NK-92 (cell line): Measurements from ENCODE around the gene GCNT2.
"Not testable (repeated sequence)": the region's sequence is repeated elsewhere in the genome, so short reads cannot be mapped to it uniquely, and the experiment has no call there.

ENCODE experiments used
- DNase-seq: peaks from one replicate; lab custom pipeline; 2025; ENCODE audit not compliant: unreplicated experiment; lab: John Stamatoyannopoulos, UW

GCNT2 gene

DNA sequence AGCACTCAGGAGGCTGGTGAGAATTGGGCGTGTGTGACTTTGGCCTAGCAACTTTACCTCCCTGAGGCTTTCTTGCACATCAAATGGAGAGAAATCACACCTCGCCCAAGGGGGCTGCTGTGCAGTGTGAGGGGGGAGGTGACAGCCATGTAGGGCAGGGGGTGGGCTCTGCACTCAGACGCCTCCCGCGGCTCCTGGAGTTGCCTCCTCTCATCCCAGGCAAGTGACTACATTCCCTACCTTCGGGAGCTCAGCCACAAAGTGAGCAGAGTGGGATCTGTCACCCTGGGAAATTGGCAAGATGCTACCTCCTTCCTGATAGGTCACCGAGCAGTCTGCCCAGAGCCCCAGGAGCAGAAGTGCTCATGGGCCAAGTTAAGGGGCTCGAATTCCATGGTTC is 56.0 kb downstream of the GCNT2 start:
- no peak for DNase-seq

DNA sequence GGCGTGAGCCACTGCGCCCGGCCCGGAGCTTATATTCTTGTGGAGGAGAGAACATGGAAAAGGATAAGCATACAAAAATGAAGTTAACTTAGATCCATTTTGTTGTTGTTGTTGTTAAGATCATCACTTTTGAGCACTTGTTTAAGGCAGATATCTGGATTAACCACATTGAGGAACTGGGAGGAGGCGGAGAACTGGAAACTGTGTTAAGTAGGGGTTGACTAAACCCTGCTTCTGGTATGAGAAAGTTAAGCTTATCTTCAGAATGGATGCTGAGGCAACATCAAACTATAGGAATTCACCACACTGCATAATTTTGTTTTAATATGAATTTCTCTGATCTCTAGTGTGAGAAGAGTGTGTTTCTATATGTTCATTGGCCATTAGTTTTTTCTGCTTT is 57.6 kb downstream of the GCNT2 start:
- no peak for DNase-seq

DNA sequence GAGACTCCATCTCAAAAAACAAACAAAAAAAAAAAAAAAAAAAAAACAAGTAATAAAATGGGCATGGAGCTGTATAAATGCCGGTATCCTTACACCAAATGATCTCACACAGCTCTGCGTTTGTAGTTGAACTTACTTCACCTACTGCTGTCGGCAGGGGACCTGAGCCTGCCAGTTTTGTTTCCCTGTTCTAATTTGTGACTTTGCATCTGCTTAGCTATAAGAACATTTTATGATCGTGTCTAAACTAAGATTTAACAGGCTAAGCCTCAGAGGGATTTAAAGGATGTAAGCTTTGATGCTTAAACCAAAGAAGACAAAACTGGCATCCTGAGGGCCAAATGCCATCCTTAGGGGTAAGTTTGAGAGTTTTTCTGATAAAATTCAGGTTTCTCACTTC is 58.7 kb downstream of the GCNT2 start:
- no peak for DNase-seq

DNA sequence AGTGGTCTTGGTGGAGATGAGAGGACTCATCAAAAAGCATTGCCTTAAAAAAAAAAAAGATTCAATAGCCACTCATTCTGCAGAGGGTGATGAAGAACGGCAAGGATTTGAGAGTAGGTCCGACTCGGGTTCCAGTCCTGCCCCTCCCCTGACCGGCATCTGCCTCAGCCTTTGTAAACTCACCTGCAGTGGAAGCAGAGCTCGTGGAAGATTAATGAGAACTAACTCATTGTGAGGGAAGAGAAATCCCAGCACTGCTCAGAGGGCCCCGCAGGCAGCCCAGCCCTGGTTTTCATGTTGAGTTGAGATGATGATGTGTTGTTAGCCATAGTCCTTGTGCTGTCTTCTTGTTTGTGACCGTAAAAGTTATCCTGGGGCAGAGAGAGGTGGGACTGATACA is 59.4 kb downstream of the GCNT2 start:
- no peak for DNase-seq

DNA sequence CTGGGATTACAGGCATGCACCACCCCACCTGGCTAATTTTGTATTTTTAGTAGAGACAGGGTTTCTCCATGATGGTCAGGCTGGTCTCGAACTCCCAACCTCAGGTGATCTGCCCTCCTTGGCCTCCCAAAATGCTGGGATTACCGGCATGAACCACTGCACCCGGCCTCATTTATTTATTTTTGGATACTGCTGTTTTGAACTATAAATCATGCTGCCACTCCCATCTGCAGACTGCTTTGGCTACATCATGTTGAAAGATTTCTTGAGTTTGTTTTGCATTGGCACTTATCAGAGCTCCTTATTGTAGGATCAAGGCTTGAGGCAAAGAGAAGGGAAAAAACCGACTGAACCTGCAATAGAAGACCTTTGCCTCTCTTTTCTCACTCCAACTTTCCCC is 60.3 kb downstream of the GCNT2 start:
- DNase-seq = not testable (repeated sequence)

DNA sequence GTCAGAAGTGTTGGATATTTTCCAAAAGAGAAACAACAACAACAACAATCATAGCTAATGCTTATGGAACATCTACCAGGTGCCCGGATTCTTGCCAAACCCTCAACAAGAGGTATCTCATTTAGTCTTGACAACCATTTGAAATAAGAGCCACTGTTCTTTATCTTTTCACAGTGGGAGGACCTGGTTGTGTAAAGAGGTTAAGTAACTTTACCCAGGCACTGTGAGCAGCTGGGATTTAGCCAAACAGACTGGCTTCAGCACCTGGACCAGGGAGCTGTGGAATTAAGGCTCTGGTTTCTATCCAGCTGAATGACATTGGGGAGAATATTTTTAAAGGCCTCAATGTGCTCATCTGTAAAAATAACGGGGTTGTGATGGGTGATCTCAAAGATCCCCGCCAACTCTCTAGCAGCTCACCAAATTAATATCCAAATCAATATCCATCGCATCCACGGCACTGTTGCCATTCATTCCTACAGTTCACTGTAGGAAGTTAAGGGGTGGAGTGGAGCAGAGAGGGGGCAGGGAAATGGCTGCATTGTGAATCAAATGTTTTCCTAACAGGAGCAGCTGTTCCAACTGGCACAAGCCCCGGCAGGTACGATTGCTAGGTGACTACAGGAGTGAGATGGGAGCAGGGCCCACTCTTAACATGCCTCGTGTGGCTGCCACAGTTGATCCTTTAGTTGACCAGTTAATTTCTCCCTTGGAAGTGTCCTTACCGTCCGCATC is 61.8 kb downstream of the GCNT2 start:
- no peak for DNase-seq

DNA sequence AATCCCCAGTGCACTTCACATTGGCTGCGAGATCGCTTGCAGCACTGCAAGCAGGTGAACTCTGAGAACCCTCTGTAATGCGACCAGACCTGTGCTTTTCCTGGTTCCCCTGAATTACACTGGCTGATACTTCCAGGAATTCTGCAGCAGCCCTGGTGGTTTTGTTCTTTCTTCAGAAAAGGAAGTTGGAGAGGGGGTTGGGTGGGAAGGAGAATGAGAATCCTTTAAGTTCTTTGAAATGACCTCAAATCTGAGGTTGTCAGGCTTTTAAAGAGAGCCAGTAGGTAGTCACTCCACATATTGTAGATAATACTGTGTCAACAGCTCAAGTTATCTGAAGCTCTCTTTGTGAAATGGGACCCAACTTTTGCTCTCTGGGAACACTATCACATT is 62.4 kb downstream of the GCNT2 start:
- DNase-seq = no peak

DNA sequence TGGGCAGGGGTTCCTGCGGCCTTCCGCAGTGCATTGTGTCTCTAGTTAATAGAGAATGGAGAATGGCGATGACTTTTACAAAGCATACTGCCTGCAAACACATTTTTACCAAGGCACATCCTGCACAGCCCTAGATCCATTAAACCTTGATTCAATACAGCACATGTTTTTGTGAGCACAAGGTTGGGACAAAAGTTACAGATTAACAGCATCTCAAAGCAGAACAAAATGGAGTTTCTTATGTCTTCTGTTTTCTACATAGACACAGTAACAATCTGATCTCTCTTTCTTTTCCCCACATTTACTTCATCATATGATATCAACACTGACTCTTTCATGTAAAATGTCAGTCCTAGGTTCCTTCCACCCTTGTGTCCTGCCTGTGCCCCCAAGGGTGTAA is 63.5 kb downstream of the GCNT2 start:
- DNase-seq = no peak

DNA sequence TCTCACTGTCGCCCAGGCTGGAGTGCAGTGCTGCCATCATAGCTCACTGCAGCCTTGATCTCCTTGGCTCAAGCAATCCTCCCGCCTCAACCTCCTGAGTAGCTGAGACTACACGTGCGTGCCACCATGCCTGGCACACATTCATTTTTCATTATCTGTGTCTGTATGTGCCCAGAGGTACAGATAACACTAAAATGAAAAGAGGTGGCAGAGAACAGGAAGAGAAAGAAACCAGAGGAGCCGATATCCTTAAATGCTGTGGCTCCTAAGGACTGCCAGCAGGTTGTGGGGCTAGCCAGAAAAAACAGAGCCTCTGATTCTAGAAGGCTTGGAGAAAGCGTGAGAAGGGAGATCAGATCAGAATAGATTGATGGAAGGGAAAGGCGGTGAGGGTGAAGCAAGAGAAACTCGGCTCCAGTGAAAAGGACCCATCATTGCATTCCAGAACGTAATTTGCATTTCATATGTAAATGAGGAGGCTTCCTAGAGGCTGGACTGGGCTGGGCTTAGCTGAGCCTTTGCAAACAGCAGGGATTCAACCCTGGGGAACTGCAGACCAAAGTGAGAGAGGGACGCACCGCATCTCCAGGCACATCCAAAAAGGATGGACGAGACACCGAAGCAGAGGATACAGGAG is 64.2 kb downstream of the GCNT2 start:
- DNase-seq = no peak

DNA sequence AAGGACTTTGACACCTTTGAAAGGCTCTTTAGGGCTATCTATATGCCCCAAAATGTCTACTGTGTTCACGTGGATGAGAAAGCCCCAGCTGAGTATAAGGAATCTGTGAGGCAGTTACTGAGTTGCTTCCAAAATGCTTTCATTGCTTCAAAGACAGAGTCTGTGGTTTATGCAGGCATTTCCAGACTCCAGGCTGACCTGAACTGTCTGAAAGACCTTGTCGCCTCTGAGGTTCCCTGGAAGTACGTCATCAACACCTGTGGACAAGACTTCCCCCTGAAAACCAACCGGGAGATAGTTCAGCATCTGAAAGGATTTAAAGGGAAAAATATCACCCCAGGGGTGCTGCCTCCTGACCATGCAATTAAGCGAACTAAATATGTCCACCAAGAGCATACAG is 65.2 kb downstream of the GCNT2 start:
- DNase-seq = no peak

DNA sequence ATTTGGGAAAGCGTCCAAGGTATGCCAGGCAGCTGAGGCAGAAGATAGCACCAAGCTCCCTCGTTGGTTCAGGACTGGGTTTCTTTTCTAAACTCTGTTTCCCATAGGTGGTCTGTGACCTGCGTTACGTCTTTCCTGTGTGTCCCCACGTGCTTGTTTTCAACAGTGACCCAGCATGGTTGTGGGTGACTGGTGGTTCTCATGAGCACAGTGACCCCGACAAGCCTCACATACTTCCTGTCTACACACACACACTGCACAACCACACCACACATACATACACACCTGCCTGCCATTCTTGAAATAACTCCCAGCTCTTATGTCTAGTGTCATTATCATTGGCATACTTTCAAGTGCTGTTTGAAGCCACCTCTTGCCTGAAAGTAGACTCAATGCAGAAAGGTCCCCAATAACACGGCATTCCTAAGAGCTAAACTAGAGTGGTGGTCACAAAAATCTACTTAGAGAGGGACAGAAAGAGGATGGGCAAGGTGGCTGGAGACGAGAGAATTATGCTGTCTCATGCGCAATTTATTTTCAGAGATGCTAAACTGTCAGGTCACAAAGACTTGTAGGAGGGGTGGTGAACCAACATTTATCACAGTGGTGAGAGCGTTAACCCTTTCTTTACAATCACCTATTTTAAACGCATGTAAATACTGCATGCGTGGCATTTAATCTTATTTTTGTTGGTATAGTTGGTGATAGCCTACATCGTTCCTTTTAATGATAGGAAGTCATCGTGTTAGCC is 66.7 kb downstream of the GCNT2 start:
- no peak for DNase-seq

DNA sequence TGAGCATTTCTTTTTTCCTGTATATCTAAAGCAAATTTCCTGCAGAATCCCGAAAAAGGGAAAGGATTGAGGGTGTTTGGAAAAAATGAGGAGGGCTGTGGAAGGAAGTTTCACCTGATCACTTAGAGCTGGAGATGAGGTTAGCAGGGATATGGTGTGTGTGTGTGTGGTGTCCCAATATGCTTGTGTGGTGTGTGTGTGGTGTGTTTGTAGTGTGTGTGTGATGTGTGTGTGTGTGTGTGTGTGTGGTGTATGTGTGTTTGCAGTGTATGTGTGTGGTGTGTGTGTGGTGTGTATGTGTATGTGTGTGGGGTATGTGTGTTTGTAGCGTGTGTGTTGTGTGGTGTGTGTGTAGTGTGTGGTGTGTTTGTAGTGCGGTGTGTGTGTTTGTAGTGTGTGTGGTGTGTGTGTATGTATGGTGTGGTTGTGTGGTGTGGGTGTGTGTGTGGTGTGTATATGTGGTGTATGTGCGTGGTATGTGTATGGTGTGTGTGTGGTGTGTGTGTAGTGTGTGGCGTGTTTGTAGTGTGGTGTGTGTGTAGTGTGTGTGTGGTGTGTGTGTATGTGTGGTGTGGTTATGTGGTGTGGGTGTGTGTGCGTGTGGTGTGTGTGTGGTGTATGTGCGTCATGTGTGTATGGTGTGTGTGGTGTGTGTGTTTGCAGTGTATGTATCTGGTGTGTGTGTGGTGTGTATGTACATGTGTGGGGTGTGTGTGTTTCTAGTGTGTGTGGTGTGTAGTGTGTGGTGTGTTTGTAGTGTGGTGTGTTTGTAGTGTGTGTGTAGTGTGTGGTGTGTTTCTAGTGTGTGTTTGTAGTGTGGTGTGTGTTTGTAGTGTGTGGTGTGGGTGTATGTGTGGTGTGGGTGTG is 67.6 kb downstream of the GCNT2 start:
- DNase-seq = no peak

DNA sequence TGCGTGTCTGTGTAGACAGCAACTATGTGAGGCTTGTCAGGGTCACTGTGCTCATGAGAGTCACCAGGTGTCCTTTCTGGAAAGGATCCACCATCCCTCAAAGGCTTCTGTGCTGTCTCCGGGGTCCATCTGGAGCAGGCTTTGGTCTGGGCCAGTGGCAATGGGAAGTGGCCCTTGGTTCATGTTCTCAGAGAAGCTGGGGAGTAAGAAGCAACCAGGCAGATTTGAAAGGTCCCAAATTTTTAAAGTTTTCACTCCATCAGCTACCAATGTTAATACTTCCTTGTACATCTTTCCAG is 68.2 kb downstream of the GCNT2 start:
- DNase-seq = no peak

DNA sequence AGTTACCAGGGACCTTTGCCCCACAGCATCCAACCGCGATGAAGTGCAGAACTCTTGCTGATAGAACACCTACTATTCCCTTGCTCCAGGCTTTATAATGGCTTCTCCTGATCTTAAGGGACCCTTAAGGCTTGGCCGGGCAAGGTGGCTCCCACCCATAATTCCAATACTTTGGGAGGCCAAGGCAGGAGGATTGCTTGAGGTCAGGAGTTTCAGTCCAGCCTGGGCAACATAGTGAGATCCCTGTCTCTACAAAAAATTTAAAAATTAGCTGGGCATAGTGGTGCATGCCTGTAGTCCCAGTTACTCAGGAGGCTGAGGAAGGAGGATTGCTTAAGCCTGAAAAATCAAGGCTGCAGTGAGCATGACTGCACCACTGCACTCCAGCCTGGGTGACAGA is 68.8 kb downstream of the GCNT2 start:
- no peak for DNase-seq

DNA sequence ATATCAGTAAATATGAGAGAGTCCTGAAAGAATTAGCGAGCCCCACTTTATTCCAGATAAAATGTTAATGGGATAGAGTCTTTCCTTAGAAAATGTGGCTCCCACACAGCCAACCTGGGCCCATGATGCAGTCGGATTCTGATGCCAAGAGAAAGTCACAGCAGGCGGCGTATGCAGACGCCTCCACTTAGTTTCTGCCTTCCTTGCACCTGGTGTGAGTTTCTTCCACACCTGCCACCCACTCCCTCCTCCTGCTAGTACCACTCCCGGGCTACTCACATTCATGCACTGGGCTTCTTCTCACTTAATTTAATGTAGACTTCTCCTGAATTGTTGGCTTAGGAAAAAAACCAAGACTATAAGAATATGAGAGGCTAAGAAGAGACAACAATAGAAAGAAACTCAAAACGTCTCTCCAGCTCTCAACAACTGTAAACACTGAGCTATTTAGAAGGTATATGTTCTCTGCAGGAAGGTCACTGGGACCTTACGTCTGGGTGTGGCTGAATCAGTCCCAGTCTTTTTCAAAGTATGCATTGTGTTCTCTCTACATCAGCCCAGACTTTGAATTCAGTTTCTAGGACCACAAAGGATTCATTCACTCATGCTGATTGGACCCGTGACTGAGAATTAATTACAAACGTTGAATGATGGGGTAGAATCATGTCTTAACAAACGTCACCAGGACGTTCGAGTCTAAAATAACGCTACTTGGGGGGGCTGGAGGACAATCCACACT is 70.4 kb downstream of the GCNT2 start:
- DNase-seq = no peak

DNA sequence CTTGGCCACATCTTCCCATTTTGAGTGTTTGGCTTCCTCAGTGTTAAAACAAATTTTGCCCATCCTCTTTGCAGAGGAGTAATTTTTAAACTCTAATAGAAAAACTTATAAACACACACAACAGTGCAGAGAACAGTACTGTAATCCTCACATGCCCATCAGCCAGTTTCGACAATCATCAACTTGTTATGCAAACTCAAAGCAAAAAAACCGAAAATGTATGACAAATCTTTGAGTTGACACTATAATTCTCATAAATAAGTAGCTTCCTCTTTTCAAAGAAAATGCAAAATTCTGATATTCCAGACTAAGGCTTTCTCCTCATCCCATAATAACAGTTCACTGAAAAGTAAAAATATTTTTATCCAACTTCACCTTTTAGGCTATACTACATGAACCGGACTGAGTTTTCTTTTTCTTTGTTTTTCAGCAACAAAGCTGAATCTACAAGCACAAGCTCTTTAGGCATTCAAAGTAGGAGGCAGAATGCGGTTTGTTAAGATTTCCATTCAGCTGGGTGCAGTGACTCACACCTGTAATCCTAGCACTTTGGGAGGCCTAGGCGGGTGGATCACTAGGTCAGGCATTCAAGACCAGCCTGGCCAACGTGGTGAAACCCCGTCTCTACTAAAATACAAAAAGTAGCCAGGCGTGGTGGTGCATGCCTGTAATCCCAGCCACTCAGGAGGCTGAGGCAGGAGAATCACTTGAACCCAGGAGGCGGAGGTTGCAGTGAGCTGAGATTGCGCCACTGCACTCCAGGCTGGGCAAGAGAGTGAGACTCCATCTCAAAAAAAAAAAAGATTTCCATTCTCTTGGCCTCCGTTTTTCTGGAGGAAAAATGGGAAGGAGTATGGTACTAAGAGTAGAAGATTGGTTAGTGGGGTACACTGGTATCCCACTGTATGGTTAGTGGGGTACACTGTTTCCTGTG is 74.8 kb downstream of the GCNT2 start:
- DNase-seq = no peak

DNA sequence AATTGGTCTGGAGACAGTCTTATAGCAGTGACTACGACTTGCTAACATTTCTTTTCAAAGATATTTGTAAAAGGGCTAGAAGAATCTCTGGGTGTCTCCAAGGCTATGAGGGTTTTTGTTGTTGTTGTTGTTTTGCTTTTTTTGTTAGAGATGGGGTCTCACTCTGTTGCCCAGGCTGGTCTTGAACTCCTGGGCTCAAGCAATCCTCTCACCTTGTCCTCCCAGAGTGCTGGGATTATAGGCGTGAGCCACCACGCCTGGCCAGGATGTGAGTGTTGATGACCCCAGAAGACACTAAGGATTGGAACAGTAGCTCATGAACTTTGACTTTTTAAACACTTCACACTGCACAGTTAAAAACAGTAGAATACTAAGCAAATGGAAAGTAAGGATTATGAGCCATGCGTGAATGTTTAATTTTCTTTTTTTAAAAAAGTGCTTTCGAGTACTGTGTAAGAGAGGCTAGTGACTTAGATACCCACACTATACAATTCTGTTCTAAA is 76.4 kb downstream of the GCNT2 start:
- no peak for DNase-seq

DNA sequence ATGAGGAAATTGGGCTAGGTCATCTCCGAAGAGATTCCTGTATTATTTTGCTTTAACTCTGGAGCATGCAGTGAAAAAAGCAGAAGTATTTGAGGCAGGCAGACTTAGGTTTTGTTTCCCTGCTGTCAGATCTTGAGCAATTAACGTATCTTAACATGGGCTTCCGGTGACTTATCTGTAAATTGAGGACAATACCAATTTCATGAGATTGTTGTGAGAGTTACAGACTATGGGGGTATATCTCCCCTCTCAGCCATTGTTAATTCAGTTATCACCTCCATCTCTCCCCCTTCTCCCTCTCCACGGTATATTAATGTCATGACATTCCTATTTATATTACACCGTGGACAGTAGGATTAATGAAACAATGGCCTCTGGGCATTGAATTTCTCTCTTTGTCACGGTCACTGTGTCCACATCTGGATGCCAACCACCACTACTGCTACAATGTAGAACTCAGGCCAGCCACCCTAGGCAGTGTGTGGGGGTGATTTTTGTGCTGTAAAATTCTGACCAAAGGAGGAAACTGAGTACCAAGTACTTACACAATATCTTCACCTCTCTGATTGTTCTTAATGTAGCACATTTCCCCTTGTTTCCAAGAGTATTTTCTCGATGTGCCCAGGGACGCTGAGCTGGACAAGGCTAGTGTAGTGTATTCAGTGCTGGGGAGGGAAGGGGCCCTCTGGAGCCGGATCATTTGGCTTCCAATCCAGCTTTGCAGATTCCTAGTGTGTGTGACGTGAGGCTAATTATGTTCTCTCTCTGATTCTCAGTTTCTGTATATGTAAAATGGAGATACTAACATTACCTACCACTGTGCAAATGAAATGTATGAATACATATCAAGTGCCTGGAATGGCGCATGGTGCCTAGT is 77.2 kb downstream of the GCNT2 start:
- DNase-seq = no peak

DNA sequence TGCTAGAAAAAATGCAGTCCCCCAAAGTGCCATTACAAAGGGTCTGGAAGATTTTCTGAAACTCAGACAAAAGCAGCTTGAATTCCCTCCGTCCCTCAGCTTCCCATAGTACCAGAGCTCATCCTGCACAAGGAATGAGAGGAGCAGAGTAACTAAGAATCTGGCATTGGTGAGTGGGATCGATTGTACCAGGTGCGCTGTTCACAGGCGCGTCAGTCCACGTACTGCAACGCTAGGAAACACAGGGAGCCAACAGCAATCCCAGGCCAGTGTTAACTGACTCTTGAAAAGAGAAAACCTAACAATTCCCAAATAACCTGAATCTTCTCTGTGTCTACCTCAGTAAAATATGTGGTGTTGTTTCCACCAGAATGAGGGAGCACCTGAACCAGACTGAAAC is 77.9 kb downstream of the GCNT2 start:
- DNase-seq = no peak
